Measurements from ENCODE around the gene UPK1B. TPM values are rescaled to one million over a fixed set of nuclear protein-coding genes. Genes with fewer than 3 reads are reported as not detected.

The UPK1B gene
- total RNA-seq, 1 donor from 2014 or later: 15.6 TPM

GRCh38 chr3:119229190-119229589 lies 55.8 kb downstream of the UPK1B start:
- no peaks in the 10 kb centered on the region for H3K36me3 ChIP-seq (ENCODE audit: control insufficient read depth, insufficient read depth, low read length)
- H3K27me3 ChIP-seq (ENCODE audit: control insufficient read depth, insufficient read depth, low read length): no peaks in the 10 kb centered on the region
- no peak for DNase-seq (ENCODE audit: low read depth)
- H3K4me3 ChIP-seq (ENCODE audit: low read depth, low read length): no peak overlapping the region
- TF ChIP-seq, protein P1, sequence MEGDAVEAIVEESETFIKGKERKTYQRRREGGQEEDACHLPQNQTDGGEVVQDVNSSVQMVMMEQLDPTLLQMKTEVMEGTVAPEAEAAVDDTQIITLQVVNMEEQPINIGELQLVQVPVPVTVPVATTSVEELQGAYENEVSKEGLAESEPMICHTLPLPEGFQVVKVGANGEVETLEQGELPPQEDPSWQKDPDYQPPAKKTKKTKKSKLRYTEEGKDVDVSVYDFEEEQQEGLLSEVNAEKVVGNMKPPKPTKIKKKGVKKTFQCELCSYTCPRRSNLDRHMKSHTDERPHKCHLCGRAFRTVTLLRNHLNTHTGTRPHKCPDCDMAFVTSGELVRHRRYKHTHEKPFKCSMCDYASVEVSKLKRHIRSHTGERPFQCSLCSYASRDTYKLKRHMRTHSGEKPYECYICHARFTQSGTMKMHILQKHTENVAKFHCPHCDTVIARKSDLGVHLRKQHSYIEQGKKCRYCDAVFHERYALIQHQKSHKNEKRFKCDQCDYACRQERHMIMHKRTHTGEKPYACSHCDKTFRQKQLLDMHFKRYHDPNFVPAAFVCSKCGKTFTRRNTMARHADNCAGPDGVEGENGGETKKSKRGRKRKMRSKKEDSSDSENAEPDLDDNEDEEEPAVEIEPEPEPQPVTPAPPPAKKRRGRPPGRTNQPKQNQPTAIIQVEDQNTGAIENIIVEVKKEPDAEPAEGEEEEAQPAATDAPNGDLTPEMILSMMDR (IDR thresholded peaks at IDR 0.05; ENCODE audit: insufficient read depth, low read length, poor library complexity, severe bottlenecking): no peak

DNA sequence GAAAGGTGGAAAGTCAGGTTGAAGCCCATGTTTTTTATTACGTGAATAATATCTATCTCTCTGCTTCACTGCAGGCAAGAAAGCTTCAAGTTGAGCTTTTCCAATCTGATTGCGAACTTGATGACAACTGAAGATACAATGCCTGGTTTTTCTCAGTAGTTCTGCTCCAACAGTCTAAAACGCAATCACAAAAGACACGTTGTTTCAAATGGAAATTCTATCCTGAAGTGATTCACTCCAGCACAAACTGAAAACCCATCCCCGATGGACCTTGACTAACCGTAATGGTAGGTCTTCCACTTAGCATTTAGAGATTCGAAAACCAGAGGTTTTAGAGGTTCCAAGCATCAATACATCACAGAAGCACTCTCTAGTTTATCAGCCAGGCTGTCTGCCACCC lies 56.7 kb downstream of the UPK1B start:
- no peak for DNase-seq (ENCODE audit: low read depth)
- TF ChIP-seq, protein P1 (IDR thresholded peaks at IDR 0.05; ENCODE audit: insufficient read depth, low read length, poor library complexity, severe bottlenecking): no peak
- no peak overlapping the region for H3K4me3 ChIP-seq (ENCODE audit: low read depth, low read length)

DNA sequence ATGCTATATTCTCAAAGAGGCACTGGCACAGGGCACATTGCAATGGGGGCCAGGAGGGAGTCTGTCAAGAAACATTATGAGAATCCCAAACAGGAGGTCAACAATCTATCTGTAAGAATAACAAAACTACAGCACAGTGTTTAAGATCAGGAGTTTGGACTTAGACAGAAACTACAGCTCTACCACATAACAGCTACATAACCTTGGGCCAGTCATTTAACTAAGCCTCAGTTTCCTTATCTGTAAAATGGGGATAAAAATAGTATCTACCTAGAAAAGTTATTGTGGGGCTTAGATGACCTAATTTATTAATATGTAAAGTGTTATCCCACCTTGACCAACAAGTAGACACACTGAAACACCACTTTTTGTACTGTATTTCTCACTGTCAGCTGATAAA lies 57.3 kb downstream of the UPK1B start:
- DNase-seq (ENCODE audit: low read depth): no peak
- Histone ChIP-seq H3K36me3 (ENCODE audit: control insufficient read depth, insufficient read depth, low read length) (no peaks in the 10 kb centered on the region), H3K27me3 (ENCODE audit: control insufficient read depth, insufficient read depth, low read length) (no peaks in the 10 kb centered on the region), H3K4me3 (ENCODE audit: low read depth, low read length) (no peak overlapping the region)
- TF ChIP-seq, protein P1 (IDR thresholded peaks at IDR 0.05; ENCODE audit: insufficient read depth, low read length, poor library complexity, severe bottlenecking): no peak

More for the DNA sequence above, 56.7 kb downstream of the UPK1B start:
- H3K36me3 ChIP-seq (ENCODE audit: control insufficient read depth, insufficient read depth, low read length): no peaks in the 10 kb centered on the region
- no peaks in the 10 kb centered on the region for H3K27me3 ChIP-seq (ENCODE audit: control insufficient read depth, insufficient read depth, low read length)

DNA sequence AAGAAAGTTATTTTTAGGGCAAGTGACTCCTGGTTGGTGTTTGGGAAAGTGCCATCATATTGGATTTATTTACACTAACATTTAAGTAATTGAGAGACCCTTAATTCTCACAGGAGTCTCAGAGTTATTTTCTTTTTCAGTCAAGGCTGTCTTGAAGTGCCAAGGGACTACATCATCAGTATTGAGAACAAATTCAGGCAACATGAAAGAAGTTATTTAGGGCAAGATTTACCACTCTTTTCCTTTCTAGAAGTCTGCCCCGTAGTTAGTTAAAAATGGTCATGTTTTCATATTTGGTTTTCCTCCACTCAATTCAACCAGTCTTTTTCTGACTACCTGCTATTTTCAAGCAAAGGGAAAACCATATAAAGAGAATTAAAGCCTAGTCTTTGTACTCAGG lies 61.2 kb downstream of the UPK1B start:
- Histone ChIP-seq H3K27me3 (ENCODE audit: control insufficient read depth, insufficient read depth, low read length) (no peaks in the 10 kb centered on the region), H3K4me3 (ENCODE audit: low read depth, low read length) (no peak overlapping the region), H3K36me3 (ENCODE audit: control insufficient read depth, insufficient read depth, low read length) (no peaks in the 10 kb centered on the region)
- TF ChIP-seq, protein P1 (IDR thresholded peaks at IDR 0.05; ENCODE audit: insufficient read depth, low read length, poor library complexity, severe bottlenecking): no peak
- DNase-seq (ENCODE audit: low read depth): no peak

GRCh38 chr3:119235151-119235550 lies 61.8 kb downstream of the UPK1B start:
- no peaks in the 10 kb centered on the region for H3K36me3 ChIP-seq (ENCODE audit: control insufficient read depth, insufficient read depth, low read length)
- H3K4me3 ChIP-seq (ENCODE audit: low read depth, low read length): no peak overlapping the region
- TF ChIP-seq, protein P1 (IDR thresholded peaks at IDR 0.05; ENCODE audit: insufficient read depth, low read length, poor library complexity, severe bottlenecking): no peak

DNA sequence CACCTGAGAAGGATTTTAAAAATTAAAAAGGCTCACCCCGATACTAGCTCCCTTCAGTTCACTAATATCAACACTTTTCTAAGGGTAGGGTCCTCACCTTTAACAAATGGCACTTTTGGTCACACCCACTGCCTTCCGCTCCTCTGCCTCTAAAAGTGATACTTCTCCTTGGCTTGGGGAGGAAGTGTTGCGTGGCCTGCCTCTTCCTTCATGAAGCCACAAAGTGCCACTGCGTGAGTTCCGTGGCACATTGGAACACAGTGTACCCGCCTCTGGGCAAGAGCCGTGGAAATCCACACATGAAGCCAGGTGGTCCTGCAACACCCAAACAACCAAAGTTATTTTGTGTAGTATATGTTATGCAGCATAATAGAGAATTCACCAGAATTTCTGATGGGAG lies 63.4 kb downstream of the UPK1B start:
- no peaks in the 10 kb centered on the region for H3K27me3 ChIP-seq (ENCODE audit: control insufficient read depth, insufficient read depth, low read length)
- no peaks in the 10 kb centered on the region for H3K36me3 ChIP-seq (ENCODE audit: control insufficient read depth, insufficient read depth, low read length)
- H3K4me3 ChIP-seq (ENCODE audit: low read depth, low read length): no peak overlapping the region
- TF ChIP-seq, protein P1 (IDR thresholded peaks at IDR 0.05; ENCODE audit: insufficient read depth, low read length, poor library complexity, severe bottlenecking): no peak
- DNase-seq (ENCODE audit: low read depth): no peak

More at GRCh38 chr3:119235151-119235550, 61.8 kb downstream of the UPK1B start:
- no peaks in the 10 kb centered on the region for H3K27me3 ChIP-seq (ENCODE audit: control insufficient read depth, insufficient read depth, low read length)
- no peak for DNase-seq (ENCODE audit: low read depth)
